Measurements from ENCODE around the gene SOX13.

DNA sequence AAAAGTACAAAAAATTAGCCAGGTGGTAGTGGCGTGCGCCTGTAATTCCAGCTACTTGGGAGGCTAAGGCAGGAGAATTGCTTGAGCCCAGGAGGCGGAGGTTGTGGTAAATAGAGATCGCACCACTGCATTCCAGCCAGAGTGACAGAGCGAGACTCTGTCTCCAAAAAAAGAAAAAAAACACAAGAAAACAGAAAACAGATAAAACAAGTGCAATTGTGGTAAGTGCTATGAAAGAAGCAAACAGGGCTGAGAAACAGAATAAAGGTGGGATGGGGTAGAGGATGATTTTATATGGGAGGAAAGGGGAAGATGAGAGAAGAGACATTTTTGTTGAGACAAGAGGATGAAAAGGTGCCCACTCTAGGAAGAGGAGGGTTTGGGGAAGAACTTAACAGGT is 5.0 kb upstream of the SOX13 start:
- no peak for TF ChIP-seq POLR2A (IDR thresholded peaks at IDR 0.05; ENCODE audit: low read depth)
- TF ChIP-seq, protein P1, sequence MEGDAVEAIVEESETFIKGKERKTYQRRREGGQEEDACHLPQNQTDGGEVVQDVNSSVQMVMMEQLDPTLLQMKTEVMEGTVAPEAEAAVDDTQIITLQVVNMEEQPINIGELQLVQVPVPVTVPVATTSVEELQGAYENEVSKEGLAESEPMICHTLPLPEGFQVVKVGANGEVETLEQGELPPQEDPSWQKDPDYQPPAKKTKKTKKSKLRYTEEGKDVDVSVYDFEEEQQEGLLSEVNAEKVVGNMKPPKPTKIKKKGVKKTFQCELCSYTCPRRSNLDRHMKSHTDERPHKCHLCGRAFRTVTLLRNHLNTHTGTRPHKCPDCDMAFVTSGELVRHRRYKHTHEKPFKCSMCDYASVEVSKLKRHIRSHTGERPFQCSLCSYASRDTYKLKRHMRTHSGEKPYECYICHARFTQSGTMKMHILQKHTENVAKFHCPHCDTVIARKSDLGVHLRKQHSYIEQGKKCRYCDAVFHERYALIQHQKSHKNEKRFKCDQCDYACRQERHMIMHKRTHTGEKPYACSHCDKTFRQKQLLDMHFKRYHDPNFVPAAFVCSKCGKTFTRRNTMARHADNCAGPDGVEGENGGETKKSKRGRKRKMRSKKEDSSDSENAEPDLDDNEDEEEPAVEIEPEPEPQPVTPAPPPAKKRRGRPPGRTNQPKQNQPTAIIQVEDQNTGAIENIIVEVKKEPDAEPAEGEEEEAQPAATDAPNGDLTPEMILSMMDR (IDR thresholded peaks at IDR 0.05) = no peak

Measured in esophagus muscularis mucosa (tissue), 3 donors.